ENCODE data around the gene LALBA. TPM values are rescaled to one million over a fixed set of nuclear protein-coding genes. Genes with fewer than 3 reads are reported as not detected.
"Not testable (repeated sequence)": the region's sequence is repeated elsewhere in the genome, so short reads cannot be mapped to it uniquely, and the experiment has no call there.

LALBA gene
- total RNA-seq, result not detected in 2 replicates

DNA sequence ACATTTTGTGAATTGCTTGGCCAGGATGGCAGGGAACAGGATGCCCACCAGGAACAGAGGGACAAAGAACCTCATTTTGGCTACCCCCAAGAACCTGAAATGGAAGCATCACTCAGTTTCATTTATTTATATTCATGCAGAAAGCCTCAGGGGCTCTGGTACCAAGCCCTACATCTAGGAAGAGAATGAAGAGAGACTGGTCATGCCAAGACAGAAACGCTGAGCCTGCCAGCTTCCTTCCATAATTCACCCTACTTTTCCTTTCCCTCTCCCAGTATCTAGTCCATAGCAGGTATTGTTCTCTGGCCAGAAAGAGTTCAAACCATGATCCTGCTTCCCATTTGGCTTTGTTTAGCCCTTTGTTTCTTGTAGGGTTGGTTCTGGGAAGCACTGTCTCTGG lies at the start of gene LALBA:
TSS of gene LALBA (minus strand) at position 101 of the 400 bp plus-strand sequence. CDS start at position 75, 26 bp downstream.
- DNase-seq (ENCODE audit: low read depth), result no peak

DNA sequence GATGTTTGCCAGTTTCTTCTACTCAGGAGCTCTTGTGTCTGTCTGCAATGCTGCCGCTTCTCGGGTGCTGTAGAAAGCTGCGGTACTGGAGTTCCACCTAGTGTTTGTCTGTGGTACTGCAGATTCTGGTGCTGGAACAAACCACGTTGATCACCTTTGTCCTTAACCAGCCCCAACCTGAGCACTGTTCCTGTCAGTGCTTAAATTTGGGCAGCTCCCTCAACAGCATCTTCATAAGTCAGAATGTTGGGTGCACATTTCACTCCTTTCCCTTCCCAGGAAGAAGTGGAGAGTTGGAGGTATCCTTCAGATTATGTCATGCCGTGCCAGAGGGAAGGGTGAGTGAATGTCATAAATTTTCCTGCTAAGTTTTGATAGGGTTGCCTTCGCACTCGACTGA lies 48.7 kb upstream of the LALBA start:
- peak; percentile 68 for DNase-seq (ENCODE audit: low read depth)

DNA sequence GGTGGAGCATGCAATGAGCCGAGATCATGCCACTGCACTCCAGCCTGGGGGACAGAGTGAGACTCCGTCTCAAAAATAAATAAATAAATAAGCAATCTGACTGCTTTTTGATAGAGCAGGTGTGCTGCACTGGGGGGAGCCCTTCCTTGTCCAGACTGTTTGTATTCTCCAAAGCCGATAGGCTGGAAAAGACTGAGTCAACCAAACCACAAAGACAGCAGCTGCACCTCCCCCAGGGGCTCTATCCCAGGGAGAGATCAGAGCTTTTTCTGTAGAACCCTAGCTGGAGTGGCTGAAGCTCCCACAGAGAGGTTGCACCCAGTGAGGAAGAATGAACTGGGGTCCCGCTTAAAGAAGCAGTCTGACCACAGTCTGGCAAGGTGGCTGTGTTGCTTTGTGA lies 45.8 kb upstream of the LALBA start:
- no peak for DNase-seq (ENCODE audit: low read depth)

DNA sequence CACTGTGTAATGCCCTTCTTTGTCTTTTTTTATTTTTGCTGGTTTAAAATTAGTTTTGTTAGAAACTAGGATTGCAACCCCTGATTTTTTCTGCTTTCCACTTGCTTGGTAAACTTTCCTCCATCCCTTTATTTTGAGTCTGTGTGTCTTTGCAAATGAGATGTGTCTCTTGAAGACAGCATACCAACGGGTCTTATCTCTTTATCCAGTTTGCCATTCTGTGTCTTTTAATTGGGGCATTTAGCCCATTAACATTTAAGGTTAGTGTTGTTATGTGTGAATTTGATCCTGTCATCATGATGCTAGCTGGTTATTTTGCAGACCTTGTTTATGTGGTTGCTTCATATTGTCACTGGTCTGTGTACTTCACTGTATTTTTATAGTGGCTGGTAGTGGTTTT lies 43.5 kb upstream of the LALBA start:
- DNase-seq (ENCODE audit: low read depth), result no peak

DNA sequence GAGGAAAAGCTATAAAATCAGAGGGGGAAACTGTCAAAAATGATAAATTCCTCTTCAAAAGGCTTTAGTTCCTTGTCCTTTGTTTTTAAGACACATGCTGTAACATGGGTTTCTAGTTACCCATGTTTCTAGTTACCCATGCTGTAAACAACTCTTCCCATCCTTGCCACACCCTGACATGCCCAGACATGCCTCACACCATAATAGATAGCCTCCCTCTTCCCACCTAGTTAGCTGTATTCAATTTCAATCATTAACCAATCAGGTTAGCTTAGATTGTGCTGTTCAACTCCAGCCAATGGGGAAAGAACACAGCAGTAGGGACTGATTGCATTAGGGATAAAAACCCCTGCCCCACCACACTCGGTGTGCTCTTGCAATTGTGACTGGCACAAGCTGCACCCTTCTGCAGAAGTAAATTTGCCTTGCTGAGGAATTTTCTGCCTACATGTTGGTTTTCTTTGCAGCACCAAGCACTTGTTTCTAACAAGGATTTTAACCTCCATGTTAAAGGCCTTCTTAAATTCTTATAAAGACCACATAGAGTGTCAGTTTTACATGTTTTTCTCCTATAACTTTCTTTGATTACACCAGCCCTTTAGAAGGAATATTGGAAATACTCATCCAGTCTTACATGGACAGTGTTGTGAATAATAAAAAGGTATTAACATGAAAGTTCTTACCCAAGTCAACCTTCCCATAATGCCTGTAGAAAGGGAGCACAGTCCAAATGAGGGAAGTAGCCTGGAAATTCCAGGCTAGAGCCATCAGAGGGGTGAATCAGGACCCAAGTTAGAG lies 32.5 kb upstream of the LALBA start:
- DNase-seq (ENCODE audit: low read depth), result peak; percentile 3

DNA sequence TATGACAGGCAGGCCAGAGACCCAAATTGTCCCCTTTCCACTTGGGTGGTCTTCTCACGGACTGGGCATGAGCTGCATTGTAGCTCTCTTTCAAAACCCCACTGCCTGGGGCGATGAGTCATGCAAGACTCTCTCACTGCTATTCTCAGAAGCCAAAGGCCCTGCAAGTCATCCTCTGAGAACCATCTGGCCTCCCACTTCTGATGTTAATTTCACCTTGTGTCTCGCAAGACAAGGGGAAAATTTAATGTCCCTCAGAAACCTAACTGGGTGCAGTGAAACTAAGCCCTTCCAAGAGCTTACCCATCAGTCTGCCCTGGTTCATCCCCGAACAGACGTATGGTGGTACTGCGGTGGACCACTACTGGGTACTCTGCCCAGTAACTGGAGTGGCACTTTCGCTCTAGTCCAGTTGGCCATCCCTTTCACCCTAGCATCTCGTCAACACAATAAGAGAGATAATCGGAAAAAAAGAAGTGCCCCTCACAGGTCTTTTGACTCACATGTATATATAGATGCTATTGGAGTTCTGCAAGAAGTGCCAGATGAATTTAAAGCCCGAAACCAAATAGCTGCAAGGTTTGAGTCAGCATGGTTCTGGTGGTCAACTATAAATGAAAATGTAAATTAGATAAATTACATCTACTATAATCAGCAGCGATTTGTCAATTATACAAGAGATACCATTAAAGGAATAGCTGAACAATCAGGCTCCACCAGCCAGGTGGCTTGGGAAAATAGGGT lies 31.3 kb upstream of the LALBA start:
- DNase-seq (ENCODE audit: low read depth), result peak; percentile 66

DNA sequence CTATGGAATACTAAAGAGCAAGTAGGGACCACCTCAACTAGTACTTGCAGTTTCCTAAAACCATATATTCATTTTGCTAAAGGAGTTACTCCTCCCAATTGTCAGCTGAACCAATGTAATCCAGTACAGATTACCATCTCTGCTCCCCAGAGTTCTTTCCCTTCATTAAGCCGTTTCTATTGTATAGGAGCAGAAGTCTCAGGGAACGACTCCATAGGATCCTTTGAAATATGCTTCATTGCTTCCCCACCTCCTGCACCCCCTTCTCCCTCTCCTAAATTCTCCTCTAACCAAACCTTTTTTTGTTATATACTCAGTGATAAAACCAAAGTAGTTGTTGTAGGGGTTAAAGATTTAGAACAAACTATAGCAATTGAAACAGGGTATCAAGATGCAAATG lies 30.7 kb upstream of the LALBA start:
- no peak for DNase-seq (ENCODE audit: low read depth)

DNA sequence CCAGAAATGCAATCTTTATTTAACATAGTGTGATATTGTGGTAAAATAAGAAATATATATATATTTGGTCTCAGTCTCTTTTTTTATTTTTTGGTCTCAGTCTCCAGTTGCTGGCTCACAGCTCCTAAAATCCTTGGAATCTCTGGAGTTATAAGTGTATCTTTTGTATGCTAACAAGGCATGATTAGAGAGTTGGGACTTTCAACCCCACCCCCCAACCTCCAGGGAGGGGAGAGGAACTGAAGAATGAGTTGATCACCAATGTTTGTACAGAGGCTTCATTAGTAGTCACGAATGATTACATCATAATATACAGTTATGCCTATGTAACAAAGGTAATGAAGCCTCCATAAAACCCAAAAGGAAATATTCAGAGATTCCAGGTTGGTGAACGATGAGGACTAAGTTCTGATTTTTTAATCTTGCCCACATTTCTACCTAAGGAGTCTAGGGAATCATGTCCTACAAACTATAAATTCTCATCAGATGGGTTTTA lies 22.8 kb upstream of the LALBA start:
- DNase-seq (ENCODE audit: low read depth), result no peak

DNA sequence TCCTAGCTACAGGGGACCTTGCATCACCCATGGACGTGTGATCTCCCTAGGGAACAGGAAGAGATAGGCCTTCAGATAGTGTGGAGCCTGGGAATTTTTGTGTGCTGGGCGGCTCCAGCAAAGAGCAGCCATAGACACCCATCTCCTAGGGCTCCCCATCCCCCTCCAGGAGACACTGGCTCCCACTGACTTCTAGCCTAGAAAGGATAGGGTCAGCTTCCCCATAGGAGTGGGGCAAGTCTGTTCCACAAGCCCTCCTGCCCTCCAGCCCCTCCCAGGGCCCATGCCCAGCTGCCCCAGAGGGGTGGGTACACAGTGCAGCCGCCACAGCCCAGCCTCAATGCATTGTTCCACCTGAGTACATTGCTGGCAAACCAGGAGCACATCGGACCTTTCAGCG lies 16.5 kb upstream of the LALBA start:
- DNase-seq (ENCODE audit: low read depth), result no peak

DNA sequence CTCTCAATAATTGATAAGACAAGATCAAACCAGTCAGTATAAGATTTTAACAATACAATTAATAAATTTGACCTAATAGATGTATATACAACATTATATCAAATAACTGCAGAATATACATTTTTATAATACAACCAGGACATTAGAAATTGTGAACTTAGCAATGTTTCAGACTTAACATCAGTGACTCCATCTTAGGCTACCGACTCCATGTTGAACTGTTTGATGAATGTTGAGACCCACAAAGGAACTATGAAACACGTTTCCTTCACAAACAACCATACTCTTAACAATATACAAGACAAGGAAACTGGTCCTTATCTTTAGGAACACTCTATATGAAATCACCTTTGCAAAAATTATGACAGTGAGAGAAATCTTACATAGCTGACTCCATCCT lies 13.9 kb upstream of the LALBA start:
- DNase-seq (ENCODE audit: low read depth), result no peak

DNA sequence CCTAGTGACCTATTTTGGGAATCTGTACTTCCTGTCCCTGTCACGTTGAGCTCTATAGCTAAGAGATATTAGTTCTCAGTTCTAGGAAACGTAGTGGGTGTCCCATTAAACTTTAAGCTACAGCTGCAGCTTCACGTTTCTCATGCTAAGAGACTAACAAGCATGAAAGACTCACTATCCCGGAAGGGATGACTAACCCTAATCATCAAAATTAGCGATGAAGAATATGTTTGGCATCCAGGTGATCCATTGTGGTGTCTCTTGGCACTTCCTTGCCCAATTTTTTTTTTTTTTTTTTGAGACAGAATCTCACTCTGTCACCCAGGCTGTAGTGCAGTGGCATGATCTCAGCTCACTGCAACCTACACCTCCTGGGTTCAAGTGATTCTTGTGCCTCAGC lies 11.0 kb upstream of the LALBA start:
- DNase-seq (ENCODE audit: low read depth), result no peak

DNA sequence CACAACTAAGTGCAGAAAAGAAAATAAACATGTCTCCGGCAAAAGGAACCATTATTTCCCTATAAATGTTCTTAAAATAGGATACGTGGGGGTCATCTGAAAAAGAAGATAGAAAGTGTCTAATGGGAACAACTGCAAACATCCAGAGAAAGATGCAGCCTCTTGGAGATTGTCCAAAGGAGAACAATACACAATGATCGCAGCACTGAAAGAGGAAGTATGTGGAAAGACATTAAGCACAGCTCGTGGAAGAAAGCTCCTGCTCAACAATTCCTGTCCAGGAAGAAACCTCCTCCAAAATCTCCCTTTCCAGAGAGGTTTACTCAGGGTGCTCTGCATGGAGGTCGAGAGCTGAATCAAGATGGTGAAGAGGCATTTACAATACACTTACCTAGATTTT lies 2.5 kb upstream of the LALBA start:
- no peak for DNase-seq (ENCODE audit: low read depth)

DNA sequence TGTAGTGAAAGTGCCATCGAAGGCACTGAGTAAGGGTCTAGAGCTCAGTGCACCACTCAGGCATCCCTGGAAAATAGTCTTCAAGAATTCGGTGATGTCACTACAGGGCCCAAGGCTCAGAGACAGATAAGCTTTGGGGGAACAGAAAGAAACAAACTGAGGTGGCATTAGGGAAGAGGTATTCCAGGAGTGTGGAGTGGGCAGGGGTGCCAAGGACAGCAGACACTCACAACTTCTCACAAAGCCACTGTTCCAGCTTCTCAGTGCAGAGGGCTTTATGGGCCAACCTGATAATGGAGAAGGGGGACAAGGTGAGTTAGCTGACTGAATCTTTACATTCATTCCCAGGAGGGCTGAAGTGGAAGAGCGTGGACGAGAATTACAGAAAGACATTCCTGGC lies 2.1 kb downstream of the LALBA start:
- DNase-seq (ENCODE audit: low read depth), result no peak

DNA sequence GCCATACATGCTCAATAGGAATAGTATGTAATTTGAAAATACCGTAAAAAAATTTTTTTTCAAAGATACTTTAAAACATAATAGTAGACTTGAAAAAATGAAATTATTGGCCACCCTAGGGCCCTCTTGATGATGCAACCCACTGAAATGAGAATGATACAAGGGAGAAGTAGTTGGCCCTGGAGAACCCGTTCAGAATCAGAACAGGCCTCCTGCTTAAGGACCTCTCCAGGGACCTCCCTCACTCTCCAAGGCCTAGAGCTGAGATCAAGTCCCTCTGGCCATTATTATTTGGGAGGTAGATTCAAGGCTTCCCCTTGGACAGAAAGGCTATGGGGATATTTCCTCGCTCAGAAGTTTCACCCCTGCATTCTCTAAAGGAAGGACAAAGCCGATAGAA lies 11.9 kb downstream of the LALBA start:
- no peak for DNase-seq (ENCODE audit: low read depth)

DNA sequence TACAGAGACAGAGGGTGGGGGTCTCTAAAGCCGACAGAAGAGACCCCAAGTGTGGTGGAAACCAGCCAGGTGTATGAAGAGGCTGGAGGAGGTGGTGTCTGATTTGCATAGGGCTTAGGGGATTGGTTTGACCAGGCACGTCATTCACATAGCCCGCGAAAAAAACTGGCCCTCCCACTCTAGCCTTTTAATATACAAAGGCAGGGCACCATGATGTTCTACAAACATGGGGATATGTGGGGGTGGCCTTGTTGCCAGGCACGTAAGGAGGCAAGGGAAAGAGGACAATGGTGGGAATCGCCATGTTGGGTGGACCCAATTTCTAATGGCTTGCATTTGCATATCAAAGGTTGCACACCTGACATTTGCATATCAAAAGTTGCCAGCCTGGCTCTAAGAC lies 13.2 kb downstream of the LALBA start:
- DNase-seq (ENCODE audit: low read depth), result no peak

DNA sequence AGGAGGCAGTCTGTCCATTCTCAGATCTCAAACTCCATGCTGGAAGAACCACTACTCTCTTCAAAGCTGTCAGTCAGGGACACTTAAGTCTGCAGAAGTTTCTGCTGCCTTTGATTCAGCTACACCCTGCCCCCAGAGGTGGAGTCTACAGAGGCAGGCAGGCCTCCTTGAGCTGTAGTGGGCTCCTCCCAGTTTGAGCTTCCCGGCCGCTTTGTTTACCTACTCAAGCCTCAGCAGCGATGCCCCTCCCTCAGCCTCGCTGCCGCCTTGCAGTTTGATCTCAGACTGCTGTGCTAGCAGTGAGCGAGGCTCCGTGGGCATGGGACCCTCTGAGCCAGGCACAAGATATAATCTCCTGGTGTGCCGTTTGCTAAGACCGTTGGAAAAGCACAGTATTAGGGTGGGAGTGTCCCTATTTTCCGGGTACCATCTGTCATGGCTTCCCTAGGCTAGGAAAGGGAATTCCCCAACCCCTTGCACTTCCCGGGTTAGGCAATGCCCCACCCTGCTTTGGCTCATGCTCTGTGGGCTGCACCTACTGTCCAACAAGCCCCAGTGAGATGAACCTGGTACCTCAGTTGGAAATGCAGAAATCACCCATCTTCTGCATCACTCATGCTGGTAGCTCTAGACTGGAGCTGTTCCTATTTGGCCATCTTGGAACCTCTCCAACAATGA lies 16.0 kb downstream of the LALBA start:
- not testable (repeated sequence) for DNase-seq (ENCODE audit: low read depth)

DNA sequence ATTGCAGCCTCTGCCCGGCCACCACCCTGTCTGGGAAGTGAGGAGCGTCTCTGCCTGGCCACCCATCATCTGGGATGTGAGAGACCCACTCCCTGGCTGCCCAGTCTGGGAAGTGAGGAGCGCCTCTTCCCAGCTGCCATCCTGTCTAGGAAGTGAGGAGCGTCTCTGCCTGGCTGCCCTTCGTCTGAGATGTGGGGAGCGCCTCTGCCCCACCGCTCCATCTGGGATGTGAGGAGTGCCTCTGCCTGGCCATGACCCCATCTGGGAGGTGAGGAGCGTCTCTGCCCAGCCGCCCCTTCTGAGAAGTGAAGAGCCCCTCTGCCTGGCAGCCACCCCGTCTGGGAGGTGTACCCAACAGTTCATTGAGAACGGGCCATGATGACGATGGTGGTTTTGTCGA lies 18.2 kb downstream of the LALBA start:
- not testable (repeated sequence) for DNase-seq (ENCODE audit: low read depth)

DNA sequence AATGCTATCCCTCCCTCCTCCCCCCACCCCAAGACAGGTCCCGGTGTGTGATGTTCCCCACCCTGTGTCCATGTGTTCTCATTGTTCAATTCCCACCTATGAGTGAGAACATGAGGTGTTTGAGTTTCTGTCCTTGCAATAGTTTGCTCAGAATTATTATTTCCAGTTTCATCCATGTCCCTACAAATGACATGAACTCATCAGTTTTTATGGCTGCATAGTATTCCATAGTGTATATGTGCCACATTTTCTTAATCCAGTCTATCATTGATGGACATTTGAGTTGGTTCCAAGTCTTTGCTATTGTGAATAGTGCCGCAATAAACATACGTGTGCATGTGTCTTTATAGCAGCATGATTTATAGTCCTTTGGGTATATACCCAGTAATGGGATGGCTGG lies 22.8 kb downstream of the LALBA start:
- DNase-seq (ENCODE audit: low read depth), result not testable (repeated sequence)

DNA sequence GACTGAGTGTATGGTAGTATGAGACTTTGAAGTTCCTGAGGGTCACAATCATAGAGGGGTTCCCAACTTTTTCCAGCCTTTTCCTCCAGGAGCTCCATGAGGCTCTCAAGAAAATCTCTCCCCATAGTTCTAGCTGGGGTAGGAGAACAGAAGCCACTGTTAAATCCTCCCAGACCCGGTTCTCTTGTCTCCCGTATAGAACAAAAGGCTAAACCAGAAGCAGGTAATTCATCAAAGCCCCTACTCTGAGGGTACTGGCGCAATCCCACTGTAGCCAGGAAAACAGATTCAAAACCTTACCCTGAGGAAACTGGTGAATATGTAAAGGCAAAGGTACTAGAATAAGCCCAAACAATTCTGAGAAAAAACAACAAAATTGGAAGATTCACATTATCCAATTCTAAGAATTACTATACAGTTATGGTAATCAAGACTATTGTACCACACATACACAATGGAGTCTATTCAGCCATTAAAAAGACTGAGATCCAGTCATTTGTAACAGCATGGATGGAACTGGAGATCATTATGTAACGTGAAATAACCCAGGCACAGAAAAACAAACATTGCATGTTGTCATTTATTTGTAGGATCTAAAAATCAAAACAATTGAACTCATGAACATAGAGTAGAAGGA lies 23.9 kb downstream of the LALBA start:
- DNase-seq (ENCODE audit: low read depth), result no peak

DNA sequence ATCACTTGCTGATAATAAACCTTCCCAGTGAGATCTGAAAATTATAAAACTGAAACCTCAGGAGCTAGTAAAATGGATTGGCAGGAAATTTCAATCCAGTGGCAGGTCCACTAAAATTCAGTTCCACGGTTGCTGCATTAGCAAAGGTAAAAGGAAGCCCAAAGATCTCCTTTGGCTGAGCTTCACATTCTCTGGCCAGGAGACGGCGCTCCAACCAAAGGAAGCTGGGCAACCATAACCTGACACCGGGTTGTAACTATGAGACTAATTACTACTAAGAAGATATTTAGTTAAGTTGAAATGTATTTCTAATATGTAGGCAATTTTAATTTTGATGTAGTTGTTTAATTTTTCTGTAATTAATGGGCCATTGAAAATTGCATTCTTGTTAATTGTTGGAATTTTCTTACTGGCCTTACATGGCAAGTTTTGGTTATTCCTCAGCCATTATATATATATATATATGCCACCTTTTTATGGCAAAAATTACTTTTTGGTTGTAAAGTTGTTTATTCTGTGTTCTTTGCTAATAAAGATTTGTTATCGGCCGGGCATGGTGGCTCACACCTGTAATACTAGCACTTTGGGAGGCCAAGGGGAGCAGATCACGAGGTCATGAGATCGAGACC lies 27.4 kb downstream of the LALBA start:
- DNase-seq (ENCODE audit: low read depth), result peak; percentile 14

DNA sequence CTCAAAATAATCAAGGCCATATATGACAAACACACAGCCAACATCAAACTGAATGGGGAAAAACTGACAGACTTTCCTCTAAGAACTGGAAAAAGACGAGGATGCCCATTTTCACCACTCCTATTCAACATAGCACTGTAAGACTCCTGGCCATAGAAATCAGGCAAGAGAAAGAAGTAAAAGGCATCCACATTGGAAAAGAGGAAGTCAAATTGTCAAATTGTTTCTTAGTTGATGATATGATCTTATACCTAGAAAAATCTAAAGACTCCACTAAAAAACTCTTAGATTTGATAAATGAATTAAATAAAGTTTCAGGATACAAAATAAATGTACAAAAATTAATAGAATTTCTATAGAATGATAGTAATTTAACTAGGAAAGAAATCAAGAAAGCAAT lies 33.2 kb downstream of the LALBA start:
- DNase-seq (ENCODE audit: low read depth), result no peak

DNA sequence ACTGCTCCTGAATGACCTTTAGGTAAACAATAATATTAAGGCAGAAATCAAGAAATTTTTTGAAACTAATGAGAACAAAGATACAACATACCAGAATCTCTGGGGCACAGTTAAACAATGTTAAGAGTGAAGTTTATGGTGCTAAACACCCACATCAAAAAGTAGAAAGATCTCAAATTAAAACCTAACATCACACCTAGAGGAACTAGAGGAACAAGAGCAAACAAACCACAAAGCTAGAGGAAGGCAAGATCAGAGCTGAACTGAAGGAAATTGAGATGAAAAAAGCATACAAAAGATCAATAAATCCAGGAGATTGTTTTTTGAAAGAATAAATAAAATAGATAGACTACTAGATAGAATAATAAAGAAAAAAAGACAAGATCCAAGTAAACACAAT lies 37.2 kb downstream of the LALBA start:
- no peak for DNase-seq (ENCODE audit: low read depth)
